Parathyroid adenoma (tissue), 2 donors: ENCODE data around the gene ITGAD.

Source experiments
- H2AFZ ChIP-seq: fragments of 300-600 bp; sonication (generic); one replicate; pipeline ENCODE4 v1.7.0; 2017; ENCODE audit warnings: antibody characterized with exemption, mild to moderate bottlenecking
- H3K27ac ChIP-seq: fragments of 300-600 bp; sonication (generic); one replicate; pipeline ENCODE4 v1.7.0; 2017
- H3K27me3 ChIP-seq: fragments of 300-600 bp; sonication (generic); one replicate; pipeline ENCODE4 v1.7.0; 2017; ENCODE audit warnings: low read length; ENCODE audit not compliant: control insufficient read depth, insufficient read depth
- H3K36me3 ChIP-seq: fragments of 300-600 bp; sonication (generic); one replicate; pipeline ENCODE4 v1.7.0; 2017; ENCODE audit warnings: low read length; ENCODE audit not compliant: control insufficient read depth, insufficient read depth
- H3K4me1 ChIP-seq: fragments of 300-600 bp; sonication (generic); one replicate; pipeline ENCODE4 v1.7.0; 2017; ENCODE audit warnings: control low read depth
- H3K4me2 ChIP-seq: fragments of 300-600 bp; sonication (generic); one replicate; pipeline ENCODE4 v1.7.0; 2017; ENCODE audit warnings: low read length
- H3K4me3 ChIP-seq: fragments of 300-600 bp; sonication (generic); one replicate; pipeline ENCODE4 v1.7.0; 2017; ENCODE audit warnings: low read depth, low read length
- H3K79me2 ChIP-seq: fragments of 300-600 bp; sonication (generic); one replicate; pipeline ENCODE4 v1.7.0; 2017; ENCODE audit warnings: control low read depth
- H3K9ac ChIP-seq: fragments of 300-600 bp; sonication (generic); one replicate; pipeline ENCODE4 v1.7.0; 2017; ENCODE audit warnings: mild to moderate bottlenecking
- H3K9me3 ChIP-seq: fragments of 300-600 bp; sonication (generic); one replicate; pipeline ENCODE4 v1.7.0; 2017; ENCODE audit warnings: low read length; ENCODE audit not compliant: control insufficient read depth
- CTCF ChIP-seq: fragments of 300-600 bp; sonication (generic); IDR thresholded peaks from one replicate; pipeline ENCODE4 v1.7.0; 2017; ENCODE audit warnings: antibody characterized with exemption, mild to moderate bottlenecking
- donor health status: primary hyperparathyroidism.

ITGAD gene

GRCh38 chr16:31393056-31393455, at the start of gene ITGAD:
Gene ITGAD, plus strand, starts transcription at chr16:31393335. Its CDS starts 26 bp downstream, at chr16:31393361.
- Histone ChIP-seq H2AFZ (no peak within 1 kb of the TSS), H3K27me3 (no peaks in the 10 kb centered on the region), H3K9ac (no peak within 1 kb of the TSS), H3K4me2 (no peak within 1 kb of the TSS), H3K9me3 (no peaks in the 10 kb centered on the region), H3K79me2 (no peaks in the 10 kb centered on the region), H3K4me3 (no peak within 1 kb of the TSS), H3K4me1 (peaks cover 8% of the 10 kb centered on the region), H3K27ac (no peak within 1 kb of the TSS), H3K36me3 (no peaks in the 10 kb centered on the region)
- no peak for TF ChIP-seq CTCF

GRCh38 chr16:31344712-31345111, 48.4 kb upstream of the ITGAD start:
- Histone ChIP-seq H3K27ac (no peak overlapping the region), H3K36me3 (no peaks in the 10 kb centered on the region), H3K79me2 (no peaks in the 10 kb centered on the region), H3K4me2 (no peak overlapping the region), H3K27me3 (no peaks in the 10 kb centered on the region), H3K9ac (no peak overlapping the region), H3K9me3 (no peaks in the 10 kb centered on the region), H3K4me3 (no peak overlapping the region), H3K4me1 (no peaks in the 10 kb centered on the region), H2AFZ (no peak overlapping the region)
- no peak for TF ChIP-seq CTCF

- no peaks in the 10 kb centered on the region for H3K27me3 ChIP-seq
- H3K27ac ChIP-seq, result no peak overlapping the region
- TF ChIP-seq CTCF, result no peak
- no peak overlapping the region for H3K9ac ChIP-seq
- H3K79me2 ChIP-seq, result no peaks in the 10 kb centered on the region
- no peaks in the 10 kb centered on the region for H3K36me3 ChIP-seq
- no peaks in the 10 kb centered on the region for H3K9me3 ChIP-seq
- no peak overlapping the region for H2AFZ ChIP-seq
- H3K4me1 ChIP-seq, result no peaks in the 10 kb centered on the region
- H3K4me2 ChIP-seq, result no peak overlapping the region
- no peak overlapping the region for H3K4me3 ChIP-seq
Measured at GRCh38 chr16:31347445-31347844, 45.7 kb upstream of the ITGAD start.

- no peaks in the 10 kb centered on the region for H3K36me3 ChIP-seq
- H3K4me3 ChIP-seq, result no peak overlapping the region
- H3K4me2 ChIP-seq, result no peak overlapping the region
- H3K79me2 ChIP-seq, result no peaks in the 10 kb centered on the region
- no peaks in the 10 kb centered on the region for H3K4me1 ChIP-seq
- TF ChIP-seq CTCF, result no peak
- H2AFZ ChIP-seq, result no peak overlapping the region
- H3K27ac ChIP-seq, result no peak overlapping the region
- no peaks in the 10 kb centered on the region for H3K9me3 ChIP-seq
- H3K9ac ChIP-seq, result no peak overlapping the region
- H3K27me3 ChIP-seq, result no peaks in the 10 kb centered on the region
Measured at GRCh38 chr16:31348579-31348978, 44.6 kb upstream of the ITGAD start.

- Histone ChIP-seq H3K9ac (no peak overlapping the region), H3K9me3 (no peaks in the 10 kb centered on the region), H3K79me2 (no peaks in the 10 kb centered on the region), H2AFZ (no peak overlapping the region), H3K4me3 (no peak overlapping the region), H3K36me3 (no peaks in the 10 kb centered on the region), H3K27me3 (no peaks in the 10 kb centered on the region), H3K27ac (no peak overlapping the region), H3K4me2 (no peak overlapping the region), H3K4me1 (no peaks in the 10 kb centered on the region)
- TF ChIP-seq CTCF, result no peak
Measured at GRCh38 chr16:31350275-31351005, 42.7 kb upstream of the ITGAD start.
